DMS53 treated with DMSO at 0.1 percent for 48 hours (cell line): ENCODE measurements around the gene CDH23.

Experiments used
- DNase-seq: peaks from one replicate; lab custom pipeline; 2025; ENCODE audit not compliant: unreplicated experiment; lab: John Stamatoyannopoulos, UW

CDH23 gene

DNA sequence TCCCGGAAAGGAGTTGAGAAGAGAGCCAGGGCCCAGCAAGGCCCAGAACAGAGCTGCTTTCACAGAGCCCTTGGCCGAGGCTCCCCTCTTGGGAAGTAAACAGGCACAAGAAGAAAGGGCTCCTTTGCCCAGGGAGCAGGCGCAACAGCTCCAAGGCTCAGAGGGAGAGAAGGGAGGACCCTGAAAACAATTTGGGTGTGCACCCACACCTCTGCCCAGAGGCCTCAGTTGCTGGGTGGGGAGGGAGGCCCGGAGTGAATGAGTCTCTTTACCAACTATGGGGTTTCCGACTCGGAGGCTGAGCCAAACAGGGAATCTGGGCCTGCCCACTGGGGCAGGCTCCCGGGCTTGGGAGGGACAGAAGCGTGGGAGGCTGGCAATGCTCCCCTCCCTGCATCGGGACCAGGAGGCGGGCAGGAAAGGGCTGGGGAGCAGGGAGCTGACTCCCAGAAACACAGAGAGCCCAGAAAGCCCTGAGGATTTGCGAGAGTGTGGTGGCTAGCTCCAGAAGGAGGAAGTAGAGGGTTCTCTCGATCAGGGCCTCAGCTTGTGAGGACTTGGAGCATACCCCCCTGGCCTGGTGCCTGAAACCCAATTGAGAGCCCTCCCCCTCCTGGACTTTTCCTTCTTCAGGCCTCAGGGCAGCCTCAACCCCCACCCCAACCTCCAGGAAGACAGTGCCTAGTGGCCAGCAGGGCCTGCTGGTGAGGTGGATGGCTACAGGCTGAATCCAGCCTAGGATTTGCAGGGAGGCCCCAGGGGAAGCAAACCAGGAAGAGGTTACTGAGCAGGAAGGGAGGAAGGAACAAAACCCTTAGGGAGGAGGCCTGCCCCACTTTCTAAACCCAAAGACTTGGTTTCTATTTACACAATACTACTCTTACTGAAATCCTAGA, 316.7 kb downstream of the CDH23 start:
- no peak for DNase-seq

DNA sequence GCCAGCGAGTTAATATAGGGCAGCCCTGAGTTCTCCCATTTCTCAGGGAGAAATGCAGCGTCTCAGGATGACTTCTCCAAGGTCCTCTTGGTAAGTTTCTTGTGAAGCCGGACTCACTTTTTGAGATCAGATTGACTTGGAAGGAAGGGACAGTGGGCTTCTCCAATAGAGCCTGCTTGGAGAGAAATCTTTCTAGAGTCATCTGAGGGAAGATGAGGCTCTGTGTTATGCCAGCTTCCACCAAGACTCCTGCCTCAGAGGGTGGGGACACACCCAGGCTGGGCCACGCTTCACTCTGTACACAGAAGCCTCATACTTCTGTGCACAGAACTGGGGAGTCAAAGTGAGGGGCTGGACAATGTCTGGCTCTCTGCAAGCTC, 317.3 kb downstream of the CDH23 start:
- no peak for DNase-seq

DNA sequence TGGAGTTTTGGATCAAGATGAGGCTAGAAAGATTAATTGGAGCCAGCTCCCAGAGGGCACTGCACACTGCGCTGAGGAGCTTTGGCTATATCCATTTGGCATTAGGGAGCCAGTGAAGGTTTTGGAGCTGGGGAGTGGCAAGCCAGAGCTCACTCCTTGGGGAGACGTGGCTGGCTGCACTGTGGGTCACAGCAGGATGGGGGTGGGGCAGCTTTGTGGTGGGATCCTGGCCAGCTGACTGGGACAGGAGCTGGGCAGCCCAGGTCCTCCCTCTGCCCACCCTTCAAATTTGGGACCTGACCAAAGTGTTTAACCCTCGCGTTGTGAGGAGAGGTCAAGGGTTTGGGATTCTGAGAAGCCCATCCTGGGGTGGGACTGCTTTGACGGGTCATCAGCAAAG, 317.9 kb downstream of the CDH23 start:
- no peak for DNase-seq

- no peak for DNase-seq
Observed at GRCh38 chr10:71715026-71715425, 318.3 kb downstream of the CDH23 start.

DNA sequence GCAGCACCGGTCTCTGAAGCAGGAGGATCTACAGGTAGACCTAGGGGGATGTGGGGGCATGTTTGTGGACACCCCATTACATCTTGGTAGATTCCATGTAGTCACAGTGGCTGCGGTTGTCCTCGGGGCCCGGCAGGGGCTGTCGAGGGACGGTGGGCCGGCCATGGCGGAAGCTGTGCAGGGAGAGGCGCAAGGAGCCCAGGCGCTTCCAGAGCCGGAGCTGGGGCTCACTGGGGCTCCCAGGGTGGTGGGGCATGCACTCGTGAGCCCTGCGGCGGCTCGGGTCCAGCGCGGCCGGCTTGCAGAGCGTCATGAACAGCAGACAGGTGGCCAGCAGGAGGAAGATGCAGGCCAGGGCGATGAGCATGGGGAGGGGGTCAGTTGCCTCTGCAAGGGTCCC, 319.1 kb downstream of the CDH23 start:
- DNase-seq, result no peak

GRCh38 chr10:71716426-71716825, 319.7 kb downstream of the CDH23 start:
- no peak for DNase-seq

GRCh38 chr10:71717056-71717455, 320.3 kb downstream of the CDH23 start:
- DNase-seq, result no peak

GRCh38 chr10:71717551-71717951, 320.8 kb downstream of the CDH23 start:
- DNase-seq, result no peak

- no peak for DNase-seq
Observed at GRCh38 chr10:71718165-71718698, 321.5 kb downstream of the CDH23 start.

DNA sequence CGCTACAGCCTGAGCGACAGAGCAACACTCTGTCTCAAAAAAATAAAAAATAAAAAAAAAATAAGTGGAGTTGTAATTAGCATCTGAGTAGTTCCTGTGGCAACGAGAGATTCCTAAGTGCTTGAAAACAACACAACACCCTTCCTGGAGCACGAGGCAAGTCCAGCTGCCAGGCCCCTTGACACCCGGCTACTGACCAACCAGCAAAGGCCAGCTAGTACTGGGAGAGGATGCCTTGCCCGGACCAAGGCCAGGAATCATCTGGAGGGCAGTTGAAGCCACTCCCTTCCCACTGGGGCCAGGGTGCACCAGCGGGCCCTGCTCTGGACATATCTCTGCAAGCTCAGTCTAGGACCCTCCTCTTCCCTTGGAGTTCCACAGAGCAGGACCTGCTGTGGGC, 322.3 kb downstream of the CDH23 start:
- no peak for DNase-seq

DNA sequence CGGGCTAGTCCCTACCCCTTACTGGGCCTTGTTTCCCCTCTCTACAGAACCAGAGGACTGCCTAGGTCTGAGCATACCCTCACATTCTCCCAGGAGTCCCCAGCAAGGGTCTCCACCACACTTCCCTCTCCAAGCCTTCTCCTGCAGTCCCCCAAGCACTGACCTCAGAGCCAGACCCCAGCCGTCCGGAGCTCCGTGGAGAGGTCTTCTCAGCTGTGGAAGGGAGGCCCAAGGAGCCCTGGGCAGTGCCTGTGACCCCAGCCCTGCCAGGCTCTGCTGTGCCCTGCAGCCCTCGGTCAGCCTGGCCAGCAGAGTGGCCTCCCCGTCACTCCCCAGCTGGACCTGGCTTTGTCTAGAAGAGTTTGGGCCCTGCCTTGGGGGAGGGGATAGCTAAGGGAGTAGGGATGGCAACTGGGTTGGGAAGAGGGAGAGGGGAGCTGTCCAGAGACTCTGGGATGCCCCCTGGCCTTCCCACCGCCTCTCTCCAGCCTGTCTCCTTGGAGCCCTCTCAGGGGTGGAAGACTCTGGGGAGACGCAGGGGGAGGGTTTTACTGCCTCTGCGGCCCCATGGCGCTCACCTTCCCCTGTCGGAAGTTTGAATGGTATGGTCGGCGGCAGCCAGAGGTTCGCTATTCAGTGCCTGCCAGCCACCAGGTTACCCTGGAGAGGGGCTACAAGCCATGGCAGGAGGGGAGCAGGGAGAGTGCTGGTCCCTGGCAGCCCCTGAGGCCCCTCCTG, 322.9 kb downstream of the CDH23 start, which contains the start of gene C10orf105:
Gene C10orf105 (minus strand): TSS at position 315 of the 738 bp plus-strand sequence. CDS start 3,441 bp downstream, outside the sequence.
- no peak for DNase-seq

- no peak for DNase-seq
Observed at GRCh38 chr10:71720288-71720687, 323.6 kb downstream of the CDH23 start.

- DNase-seq, result no peak
Observed at GRCh38 chr10:71721313-71721712, 324.6 kb downstream of the CDH23 start.

GRCh38 chr10:71722849-71723248, 326.1 kb downstream of the CDH23 start:
- DNase-seq, result no peak

- DNase-seq, result no peak
Observed at GRCh38 chr10:71723311-71723710, 326.6 kb downstream of the CDH23 start.

- DNase-seq, result no peak
Observed at GRCh38 chr10:71724539-71724938, 327.8 kb downstream of the CDH23 start.

DNA sequence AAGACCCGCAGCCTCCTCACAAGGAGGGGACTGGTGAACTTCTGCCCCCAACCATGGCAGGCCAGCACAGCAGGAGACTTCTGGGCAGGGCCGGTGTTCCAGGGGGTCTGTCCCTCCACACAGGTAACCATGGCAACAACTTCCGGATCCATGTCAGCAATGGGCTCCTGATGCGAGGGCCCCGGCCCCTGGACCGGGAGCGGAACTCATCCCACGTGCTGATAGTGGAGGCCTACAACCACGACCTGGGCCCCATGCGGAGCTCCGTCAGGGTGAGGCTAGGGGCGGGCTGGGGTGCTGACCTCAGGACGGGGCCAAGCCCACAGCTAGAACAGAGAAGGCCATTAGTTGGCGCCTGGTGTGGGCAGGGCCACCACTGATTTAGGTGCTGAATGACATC, 328.5 kb downstream of the CDH23 start:
- DNase-seq, result no peak

DNA sequence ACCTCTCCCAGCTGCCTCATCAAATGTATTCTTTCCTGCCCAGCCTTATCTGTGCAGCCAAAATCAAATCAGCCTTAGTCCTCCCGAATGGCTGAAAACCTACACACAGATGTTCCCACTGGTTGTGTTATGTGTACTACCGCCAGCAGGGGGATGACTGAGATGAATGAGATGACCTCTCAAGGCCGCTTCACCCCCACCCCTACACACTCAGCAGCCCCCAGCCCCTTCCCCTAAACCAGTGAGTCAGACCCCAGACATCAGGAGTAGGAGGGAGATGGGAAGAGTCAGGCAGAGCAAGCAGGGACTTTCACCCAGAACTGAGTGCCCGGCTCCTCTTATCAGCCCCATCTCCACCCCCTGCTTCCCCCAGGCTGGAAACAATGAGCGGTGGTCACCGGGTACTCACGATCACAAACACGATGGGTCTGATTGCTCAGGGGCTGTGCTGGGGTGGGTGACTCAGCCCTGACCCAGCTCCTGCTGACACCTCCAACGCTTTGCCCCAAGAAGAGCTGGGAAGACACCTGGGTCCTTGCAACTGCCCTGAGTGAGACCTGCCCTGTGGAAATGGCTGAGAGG, 329.4 kb downstream of the CDH23 start:
- DNase-seq, result no peak

GRCh38 chr10:71726580-71727104, 329.9 kb downstream of the CDH23 start:
- DNase-seq, result no peak

DNA sequence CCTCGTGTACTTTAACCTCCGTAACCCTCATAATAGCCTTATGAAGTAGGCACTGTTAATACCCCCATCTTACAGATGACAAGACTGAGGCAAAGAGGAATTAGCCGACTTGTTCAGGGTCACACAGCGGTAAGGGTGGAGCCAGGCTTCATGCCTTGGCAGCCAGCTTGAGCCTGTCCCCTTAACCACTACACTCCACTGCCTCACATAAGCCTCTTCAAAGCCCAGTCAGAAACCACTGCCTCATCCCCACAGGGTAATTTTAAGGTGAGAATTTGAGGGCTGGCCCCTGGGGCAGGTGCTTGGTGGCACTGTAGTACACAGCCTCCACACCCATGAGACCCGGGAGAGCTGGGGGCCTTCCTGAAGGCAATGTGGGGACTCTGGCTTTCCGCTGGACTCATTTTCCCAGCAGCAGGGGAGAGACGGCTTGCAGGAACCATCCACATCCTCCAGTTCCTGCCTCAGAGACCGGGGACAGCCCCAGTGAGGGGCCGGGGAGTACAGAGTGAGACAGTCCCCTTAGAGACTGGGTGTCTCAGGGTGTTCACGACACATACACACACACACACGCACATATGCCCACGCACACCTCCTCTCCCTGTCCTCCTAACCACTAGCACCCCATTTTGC, 330.5 kb downstream of the CDH23 start:
- DNase-seq, result no peak
